Measurements from ENCODE around the gene CLDN19. TPM values are rescaled to one million over a fixed set of nuclear protein-coding genes. Genes with fewer than 3 reads are reported as not detected.

The CLDN19 gene
- total and polyA plus RNA-seq, 9 of the 15 experiments (the other 6 are each of a cell fraction or from before 2014, with no cell fraction given), result not detected

DNA sequence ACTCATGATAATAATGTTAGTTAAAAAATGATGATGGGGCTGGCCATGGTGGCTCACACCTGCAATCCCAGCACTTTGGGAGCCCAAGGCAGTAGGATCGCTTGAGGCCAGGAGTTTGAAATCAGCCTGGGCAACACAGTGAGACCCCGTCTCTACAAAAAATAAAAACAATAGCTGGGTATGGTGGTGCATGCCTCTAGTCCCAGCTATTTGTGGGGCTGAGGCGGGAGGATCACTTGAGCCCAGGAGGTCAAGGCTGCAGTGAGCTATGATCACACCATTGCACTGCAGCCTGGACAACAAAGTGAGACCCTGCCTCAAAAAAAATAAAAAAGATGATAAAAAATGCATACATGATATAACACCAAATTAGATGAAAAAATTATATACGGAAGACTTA lies 21.5 kb upstream of the CLDN19 start:
- Histone ChIP-seq H2AFZ (ENCODE audit: low read depth, low read length) (no peak overlapping the region), H3K27ac (ENCODE audit: extremely low read depth, low read depth, low read length) (no peak overlapping the region), H3K9me1 (ENCODE audit: control insufficient read depth, insufficient read depth, low read length) (no peaks in the 10 kb centered on the region), H3K36me3 (ENCODE audit: control insufficient read depth, insufficient read depth, low read length) (peaks cover 46% of the 10 kb centered on the region), H3K27me3 (ENCODE audit: control insufficient read depth in 2 of 2, insufficient read depth in 2 of 2, low read length in 2 of 2) (no peaks in the 10 kb centered on the region), H3K9ac (ENCODE audit: insufficient read depth in 1 of 2, low read depth in 2 of 2, low read length in 2 of 2) (no peak overlapping the region), H4K20me1 (replicated peaks; ENCODE audit: control insufficient read depth, insufficient read depth, low read length) (peaks cover 18% of the 10 kb centered on the region), H3K79me2 (ENCODE audit: control insufficient read depth, insufficient read depth, low read length) (peaks cover 27% of the 10 kb centered on the region), H3K4me2 (ENCODE audit: insufficient read depth, low read length) (no peak overlapping the region), H3K4me3 (no peak overlapping the region), H3K9me3 (replicated peaks; ENCODE audit: control insufficient read depth, insufficient read depth, low read depth, low read length) (no peaks in the 10 kb centered on the region), H3K4me1 (replicated peaks in 1 of 2; ENCODE audit: control insufficient read depth in 2 of 2, insufficient read depth in 2 of 2, low read length in 2 of 2) (peaks cover 10 to 17% of the 10 kb centered on the region in 2 experiments; a peak in 4 of 5 replicates)
- no TSS peak for BruUV-seq (replicated peaks)
- ChIA-PET CTCF (ENCODE audit: low intra/inter-chr PET ratio) (no interaction called here), POLR2A (interaction anchor here (1.2 to 1.3 kb wide), 2 partner anchors 9 to 79 kb away, joined by 3 to 4 read pairs; partner anchors contain the start of gene YBX1)
- intact Hi-C loops (cut with micrococcal nuclease) (no loop called here), in situ Hi-C loops (cut with MboI) (no loop called here)
- DNase-seq (ENCODE audit: extremely low read depth in 1 of 4, low spot score in 3 of 4), result no peak
- WGBS (ENCODE audit: insufficient coverage, low coverage, missing lambda C conversion rate), result 93% methylated on average over 4 of the region's 4 CpGs
- FAIRE-seq, result no peak
- ATAC-seq, result no peak
- no peak for TF ChIP-seq FOXA3 (CRISPR knock-in tag; conservative IDR thresholded peaks at IDR 0.05 in 1 of 2, IDR thresholded peaks at IDR 0.05 in 1 of 2)
- TF ChIP-seq HDAC1 (IDR thresholded peaks at IDR 0.05), result no peak
- no peak for TF ChIP-seq RBM34 (IDR thresholded peaks at IDR 0.05; ENCODE audit: borderline replicate concordance, insufficient read depth, low read length)
- TF ChIP-seq FUS (optimal IDR thresholded peaks at IDR 0.05; ENCODE audit: low read depth, low read length), result no peak
- TF ChIP-seq FOSL1 (tag; conservative IDR thresholded peaks at IDR 0.05), result no peak
- TF ChIP-seq MNT (conservative IDR thresholded peaks at IDR 0.05), result no peak
- no peak for TF ChIP-seq ZNF354B (CRISPR knock-in tag; IDR thresholded peaks at IDR 0.05)
- TF ChIP-seq, protein P1, sequence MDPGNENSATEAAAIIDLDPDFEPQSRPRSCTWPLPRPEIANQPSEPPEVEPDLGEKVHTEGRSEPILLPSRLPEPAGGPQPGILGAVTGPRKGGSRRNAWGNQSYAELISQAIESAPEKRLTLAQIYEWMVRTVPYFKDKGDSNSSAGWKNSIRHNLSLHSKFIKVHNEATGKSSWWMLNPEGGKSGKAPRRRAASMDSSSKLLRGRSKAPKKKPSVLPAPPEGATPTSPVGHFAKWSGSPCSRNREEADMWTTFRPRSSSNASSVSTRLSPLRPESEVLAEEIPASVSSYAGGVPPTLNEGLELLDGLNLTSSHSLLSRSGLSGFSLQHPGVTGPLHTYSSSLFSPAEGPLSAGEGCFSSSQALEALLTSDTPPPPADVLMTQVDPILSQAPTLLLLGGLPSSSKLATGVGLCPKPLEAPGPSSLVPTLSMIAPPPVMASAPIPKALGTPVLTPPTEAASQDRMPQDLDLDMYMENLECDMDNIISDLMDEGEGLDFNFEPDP (CRISPR knock-in tag; IDR thresholded peaks at IDR 0.05), result no peak
- TF ChIP-seq CCAR2 (IDR thresholded peaks at IDR 0.05; ENCODE audit: low read depth, low read length), result no peak
- TF ChIP-seq HINFP (tag; conservative IDR thresholded peaks at IDR 0.05; ENCODE audit: low read depth), result no peak
- TF ChIP-seq ZNF764 (CRISPR knock-in tag; IDR thresholded peaks at IDR 0.05; ENCODE audit: low read depth), result no peak
- TF ChIP-seq KLF1 (tag; IDR thresholded peaks at IDR 0.05), result no peak
- no peak for TF ChIP-seq FIP1L1 (IDR thresholded peaks at IDR 0.05; ENCODE audit: low read depth, low read length, poor library complexity, severe bottlenecking)
- TF ChIP-seq ZNF239 (CRISPR knock-in tag; IDR thresholded peaks at IDR 0.05), result no peak
- TF ChIP-seq, protein P2, sequence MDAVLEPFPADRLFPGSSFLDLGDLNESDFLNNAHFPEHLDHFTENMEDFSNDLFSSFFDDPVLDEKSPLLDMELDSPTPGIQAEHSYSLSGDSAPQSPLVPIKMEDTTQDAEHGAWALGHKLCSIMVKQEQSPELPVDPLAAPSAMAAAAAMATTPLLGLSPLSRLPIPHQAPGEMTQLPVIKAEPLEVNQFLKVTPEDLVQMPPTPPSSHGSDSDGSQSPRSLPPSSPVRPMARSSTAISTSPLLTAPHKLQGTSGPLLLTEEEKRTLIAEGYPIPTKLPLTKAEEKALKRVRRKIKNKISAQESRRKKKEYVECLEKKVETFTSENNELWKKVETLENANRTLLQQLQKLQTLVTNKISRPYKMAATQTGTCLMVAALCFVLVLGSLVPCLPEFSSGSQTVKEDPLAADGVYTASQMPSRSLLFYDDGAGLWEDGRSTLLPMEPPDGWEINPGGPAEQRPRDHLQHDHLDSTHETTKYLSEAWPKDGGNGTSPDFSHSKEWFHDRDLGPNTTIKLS (IDR thresholded peaks at IDR 0.05; ENCODE audit: borderline replicate concordance, low read depth), result no peak
- TF ChIP-seq MBD2 (IDR thresholded peaks at IDR 0.05; ENCODE audit: borderline replicate concordance, low read depth), result no peak
- no peak for TF ChIP-seq MEF2D (tag; conservative IDR thresholded peaks at IDR 0.05; ENCODE audit: low read depth)
- TF ChIP-seq CBX5 (IDR thresholded peaks at IDR 0.05; ENCODE audit: borderline replicate concordance, low read depth), result no peak
